Activated effector memory CD4-positive, alpha-beta T cell treated with anti-CD3 and anti-CD28 coated beads, Interleukin-2, amount 50 U/mL, for 16 hours (primary cell): ENCODE measurements around the gene METTL23.
"Not testable (repeated sequence)": the region's sequence is repeated elsewhere in the genome, so short reads cannot be mapped to it uniquely, and the experiment has no call there.

Source experiments
- DNase-seq: peaks from one replicate; pipeline ENCODE4 v3.0.0-alpha.2; 2020

The METTL23 gene

DNA sequence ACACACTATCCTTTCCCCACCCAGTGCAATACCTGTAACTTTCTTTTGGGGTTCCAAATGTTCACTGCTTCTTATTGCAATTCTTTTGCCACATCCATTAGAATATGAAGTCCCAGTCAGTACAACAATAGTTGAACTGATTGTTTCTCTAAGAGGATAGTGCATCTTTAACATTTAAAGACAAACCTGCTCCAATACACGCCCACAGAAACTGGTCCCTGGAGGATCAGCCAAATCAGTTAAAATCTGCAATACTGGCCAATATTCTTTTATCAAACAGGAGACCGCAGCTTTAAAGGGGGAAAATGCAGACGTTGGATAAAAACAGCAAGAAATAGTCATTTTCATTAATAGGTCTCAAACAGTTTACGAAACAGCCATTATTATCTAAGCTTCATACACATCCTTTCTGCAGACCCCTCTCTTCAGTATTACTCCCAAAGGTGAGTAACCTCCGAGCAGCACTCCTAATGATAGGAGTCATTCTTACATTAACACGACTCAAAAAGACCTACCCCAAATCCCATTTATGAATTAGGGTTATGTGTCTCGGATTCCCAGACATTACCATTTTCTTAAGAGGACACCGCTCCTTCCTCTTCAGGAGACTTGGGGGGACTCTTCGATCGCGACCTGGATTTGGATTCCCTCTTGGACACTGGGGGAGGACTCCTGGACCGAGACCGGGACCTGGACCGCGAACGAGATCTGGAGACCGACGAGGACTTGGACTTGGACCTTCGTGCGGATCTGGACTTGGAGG lies 9.1 kb downstream of the METTL23 start:
- DNase-seq, result no peak

DNA sequence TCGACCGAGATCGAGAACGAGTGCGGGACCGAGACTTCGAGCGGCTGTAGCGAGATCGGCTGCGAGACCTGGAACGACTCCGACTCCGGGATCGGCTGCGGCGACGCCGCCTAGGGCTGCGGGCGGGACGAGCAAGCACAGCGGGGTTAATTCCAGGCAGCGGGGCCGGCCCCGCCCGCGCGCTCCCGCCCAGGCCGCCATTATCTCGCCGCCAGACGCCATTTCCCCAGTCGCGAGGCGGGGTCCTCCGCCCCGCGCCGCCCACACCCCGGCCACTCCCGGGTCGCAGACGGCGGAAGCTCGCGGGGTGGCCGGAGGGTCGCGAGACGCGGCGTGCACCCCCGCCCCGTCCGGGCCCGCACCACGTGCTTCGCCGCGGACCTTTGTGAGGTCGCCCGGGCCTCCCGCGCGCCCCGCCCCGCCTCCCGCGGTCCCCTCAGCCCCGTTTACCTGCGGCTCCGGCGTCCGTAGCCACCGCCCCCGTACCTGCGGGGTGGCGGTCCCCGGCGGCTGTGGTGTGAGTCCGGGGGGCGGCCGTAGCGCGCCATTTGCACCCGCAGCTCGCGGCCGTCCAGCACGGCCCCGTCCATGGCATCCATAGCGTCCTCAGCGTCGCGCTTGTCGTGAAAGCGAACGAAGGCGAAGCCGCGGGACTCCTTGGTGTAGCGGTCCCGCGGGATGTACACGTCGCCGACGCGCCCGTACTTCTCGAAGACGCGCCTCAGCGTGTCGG lies 9.9 kb downstream of the METTL23 start:
- peak; percentile 91 for DNase-seq

DNA sequence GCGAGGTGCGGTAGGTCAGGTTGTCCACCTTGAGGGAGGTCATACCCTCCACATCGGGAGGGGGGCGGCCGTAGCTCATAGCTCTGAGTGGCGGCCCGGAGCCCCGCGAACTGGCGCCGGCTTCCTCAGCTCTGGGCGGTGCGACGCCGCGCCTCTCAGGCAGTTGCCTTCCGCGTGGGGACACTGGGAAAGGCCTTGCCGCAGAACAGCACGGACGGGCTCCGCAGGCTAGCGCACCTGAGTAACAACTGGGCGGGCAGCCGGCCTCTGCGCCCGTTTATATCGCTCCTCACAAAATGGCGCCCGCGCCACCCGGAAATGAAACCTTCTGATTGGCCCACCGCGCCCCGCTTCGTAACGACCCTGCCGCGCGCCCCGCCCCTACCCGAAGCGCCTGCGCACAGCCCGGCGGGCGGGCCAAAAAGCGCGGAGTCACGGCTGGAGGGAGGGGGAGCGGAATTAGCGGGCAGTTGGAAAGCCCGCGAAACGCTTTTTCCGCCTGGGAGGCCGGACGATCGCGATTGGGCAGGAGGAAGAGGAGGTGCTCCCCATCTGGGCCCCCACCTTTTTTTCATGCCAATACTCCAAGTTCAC lies 10.5 kb downstream of the METTL23 start, which contains the start of gene SRSF2:
TSS of gene SRSF2 (minus strand) at position 250 of the 594 bp plus-strand sequence. CDS start at position 79, 171 bp downstream.
- peak; percentile 100 for DNase-seq

DNA sequence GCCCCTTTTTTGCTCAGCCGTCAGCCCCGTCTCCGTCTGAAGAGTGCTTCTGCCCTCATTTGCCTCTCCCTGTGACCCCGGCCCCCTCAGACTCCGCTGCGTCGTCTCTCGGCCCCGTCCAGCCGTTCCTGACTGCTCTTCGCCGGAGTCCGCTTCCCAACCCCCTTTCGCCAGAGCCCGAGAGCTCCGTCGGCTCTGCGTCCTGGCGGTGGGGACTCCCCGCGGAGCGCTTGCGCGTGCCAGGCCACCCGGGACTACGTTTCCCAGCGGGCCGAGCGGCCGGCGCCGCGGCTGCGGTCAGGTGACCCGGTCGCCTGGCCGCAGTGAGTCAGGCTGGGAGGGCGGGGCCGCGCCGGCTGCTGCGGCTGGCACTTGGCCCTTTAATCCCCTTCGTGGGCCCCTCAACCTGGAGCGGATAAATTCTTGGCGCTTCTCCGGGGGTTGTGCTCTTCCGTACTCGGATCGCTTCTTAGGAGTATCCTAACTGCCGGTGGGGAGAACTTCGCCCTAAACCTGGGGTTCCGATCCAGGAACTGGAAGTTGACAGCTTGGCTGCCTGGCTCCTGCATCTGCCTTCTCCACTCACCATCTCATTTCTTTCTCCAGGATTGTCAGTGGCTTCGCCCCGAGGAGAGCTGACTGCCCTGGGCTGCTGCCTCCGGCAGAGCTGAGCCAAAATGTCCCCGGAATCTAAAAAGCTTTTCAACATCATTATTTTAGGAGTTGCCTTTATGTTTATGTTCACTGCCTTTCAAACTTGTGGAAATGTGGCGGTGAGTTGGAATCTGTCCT lies 11.2 kb downstream of the METTL23 start, which contains the start of gene MFSD11:
TSS of gene MFSD11 (plus strand) at position 444 of the 792 bp plus-strand sequence. CDS start at position 678, 234 bp downstream.
- peak; percentile 97 for DNase-seq

DNA sequence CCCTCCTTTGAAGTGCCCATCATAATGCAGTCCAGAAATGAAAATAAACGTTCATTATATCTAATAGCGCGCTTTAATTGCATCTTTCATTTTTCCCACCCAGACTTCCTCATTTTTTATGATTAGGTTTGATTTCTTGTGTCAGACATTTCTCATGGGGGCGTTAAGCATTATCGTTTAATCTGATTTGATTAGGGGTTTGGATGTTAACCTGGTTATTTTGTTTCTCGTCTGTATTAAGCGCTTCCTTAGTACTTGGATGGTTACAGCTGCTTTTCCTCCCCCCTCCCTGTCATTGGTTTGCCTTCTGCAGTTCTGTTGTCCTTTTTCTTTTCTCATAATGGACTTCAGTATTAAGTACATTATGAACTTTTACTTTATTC lies 11.8 kb downstream of the METTL23 start:
- DNase-seq, result no peak

DNA sequence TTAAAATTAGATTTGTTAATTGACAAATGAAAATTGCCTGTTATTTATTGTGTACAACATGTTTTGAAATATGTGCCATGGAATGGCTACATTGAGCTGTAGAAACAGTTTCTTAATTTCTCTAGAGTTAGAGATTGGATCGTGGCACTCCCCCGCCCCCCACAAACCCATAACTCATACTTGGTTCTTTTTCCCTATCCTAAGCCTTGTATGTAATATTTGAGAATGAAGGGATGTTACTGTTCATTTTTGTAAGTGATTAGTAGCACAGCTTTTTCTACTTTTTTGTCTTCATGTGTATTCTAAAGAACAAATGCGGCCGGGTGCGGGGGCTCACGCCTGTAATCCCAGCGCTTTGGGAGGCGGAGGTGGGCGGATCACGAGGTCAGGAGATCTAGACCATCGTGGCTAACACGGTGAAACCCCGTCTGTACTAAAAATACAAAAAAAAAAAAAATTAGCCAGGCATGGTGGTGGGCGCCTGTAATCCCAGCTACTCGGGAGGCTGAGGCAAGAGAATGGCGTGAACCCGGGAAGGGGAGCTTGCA lies 13.0 kb downstream of the METTL23 start:
- not testable (repeated sequence) for DNase-seq

DNA sequence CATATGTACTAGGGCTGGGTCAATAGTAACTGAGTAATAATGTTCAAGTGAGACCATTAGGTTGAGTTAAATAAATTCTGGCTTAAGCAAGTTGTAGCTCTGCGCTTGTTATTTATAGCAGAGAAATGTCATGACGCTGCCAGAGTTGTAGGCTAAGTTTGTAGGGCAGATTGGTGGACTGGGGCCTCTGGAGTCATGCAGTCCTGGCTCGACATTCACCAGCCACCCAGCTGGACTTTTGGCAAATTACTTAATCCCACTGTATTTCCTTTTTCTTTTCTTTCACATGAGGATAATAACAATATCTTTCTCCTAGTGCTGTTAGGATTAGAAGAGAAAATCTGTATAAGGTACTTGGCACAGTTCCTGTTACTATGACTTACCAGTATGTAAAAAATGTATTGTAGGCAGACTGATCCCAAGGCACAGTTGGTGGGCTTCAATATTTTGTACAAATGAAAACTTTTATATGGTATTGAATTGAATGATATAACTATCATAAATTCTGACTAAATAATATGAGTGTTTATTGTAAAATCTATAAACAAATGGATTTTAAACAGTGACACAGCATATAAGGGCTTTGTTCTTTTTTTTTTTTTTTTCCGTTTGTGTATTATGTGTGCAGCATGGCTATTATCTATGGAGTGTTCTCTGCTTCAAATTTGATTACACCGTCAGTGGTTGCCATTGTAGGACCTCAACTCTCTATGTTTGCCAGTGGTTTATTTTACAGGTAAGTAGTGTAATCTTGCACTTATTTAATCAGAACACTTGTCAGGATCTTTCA lies 13.9 kb downstream of the METTL23 start:
- no peak for DNase-seq

DNA sequence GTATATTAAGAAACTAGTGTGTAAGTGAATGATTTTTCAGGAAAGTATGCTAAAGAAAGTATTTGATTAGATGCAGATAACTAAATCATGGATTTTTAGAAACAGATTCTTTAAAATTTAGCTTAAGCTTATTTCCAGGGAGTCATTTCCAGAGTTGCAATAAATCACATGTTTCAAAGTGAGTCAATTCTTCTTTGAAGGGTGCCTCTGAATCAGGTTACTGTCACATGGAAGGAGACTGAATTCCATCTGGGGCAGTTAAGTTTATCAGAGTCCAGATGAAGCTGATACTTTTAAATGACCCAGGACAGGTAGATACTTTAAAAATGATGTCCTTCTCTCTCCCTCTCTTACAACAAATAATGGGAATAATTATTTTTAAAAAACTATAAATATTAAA lies 16.3 kb downstream of the METTL23 start:
- DNase-seq, result no peak

DNA sequence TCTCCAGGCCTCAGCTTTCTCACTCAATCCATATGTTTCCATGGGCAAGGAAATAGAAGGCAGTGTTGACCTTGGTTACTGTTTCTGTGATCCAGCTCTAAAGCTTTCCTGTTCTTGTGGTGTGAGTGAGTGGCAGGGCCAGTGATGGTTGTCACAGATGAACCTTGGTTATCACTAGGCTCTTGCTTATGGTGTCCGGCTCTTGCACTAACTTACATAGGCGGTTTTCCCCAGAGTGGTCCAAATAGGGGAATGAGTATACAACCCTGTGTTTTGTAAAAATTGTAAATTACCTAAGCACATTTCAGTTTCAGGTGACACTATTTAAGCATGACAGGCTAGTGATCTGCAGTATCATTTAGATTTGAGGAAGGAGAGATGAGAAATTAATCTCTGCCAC lies 18.1 kb downstream of the METTL23 start:
- DNase-seq, result no peak

DNA sequence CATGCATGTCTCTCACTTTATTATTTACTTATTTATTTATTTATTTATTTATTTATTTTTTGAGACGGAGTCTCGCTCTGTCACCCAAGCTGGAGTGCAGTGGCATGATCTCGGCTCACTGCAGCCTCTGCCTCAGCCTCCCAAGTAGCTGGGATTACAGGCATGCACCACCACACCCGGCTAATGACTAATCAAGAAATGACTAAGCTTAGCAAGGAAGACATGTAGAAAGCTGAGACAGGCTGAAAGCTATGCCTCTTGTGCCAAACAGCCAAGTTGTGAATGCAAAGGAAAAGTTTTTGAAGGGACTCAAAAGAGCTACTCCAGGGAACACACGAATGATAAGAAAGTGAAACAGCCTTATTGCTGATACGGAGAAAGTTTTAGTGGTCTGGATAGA lies 19.1 kb downstream of the METTL23 start:
- not testable (repeated sequence) for DNase-seq

DNA sequence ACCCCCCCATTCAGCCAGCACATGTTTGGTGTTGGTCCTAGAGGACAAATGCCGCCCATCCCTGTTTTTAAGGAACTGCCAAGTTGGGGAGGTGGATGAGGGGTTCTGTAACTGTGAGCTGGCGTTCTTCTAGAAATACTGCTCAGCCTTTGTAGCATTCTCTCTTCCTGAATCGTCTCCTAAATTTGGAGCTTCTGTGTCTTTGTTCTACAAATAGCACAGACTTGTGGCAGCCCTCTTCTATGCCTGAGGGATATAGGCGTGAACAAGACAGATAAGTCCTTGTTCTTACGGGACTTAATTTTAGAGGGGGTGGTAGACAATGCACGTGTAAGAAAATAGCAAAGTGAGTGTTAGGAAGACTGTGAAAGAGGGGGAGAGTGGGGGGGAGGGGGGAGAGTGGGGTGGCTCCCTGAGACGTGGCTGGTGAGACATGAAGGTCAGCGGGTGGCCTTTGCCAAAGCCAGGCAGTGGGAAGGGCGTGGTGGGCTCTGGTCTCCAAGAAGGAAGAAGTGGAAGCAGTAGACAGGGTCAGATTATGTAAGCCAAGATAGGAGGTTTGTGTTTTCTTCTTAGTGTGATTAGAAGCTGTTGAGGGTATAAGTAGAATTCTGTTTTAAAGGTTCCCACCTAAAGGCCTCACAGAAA lies 21.2 kb downstream of the METTL23 start:
- DNase-seq, result no peak

DNA sequence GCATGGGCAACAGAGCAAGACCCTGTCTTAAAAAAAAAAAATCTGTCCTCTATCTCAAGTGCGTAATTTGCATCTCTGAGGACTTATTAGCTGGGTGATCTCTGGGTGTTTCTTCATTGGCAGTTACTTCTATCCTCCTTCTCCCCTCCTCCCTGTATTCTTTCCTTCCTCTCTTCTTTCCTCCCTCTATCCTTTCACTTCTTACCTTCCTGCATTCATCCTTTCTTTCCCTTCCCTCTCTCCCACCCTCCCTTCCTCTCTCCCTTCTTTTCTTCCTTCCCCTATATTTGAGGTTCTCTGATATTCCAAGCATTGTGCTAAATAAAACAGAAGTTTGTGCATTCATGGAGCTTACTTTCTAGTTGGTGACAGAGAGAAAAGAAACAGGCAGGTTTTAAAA lies 22.0 kb downstream of the METTL23 start:
- DNase-seq, result no peak

DNA sequence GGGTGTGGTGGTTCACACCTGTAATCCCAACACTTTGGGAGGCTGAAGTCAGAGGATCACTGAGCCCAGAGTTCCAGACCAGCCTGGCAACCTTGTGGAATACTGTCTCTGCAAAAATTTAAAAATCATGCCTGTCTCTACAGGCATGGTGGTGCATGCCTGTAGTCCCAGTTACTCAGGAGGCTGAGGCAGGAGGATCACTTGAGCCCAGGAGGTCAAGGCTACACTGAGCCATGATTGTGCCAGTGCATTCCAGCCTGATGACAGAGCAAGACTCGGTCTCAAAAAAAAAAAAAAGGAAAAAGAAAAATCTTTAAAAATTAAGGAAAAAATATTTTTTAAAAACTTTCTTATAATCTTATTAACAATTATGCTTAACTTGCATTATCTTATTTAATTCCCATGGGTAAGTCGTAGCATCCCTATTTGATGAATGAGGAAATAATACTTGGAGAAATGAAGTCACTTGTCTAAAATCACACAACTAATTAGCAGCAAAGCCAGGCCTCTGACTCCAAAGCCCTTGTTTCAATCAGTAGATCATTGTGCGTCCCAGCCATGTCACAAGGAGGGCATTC lies 24.9 kb downstream of the METTL23 start:
- DNase-seq, result no peak

DNA sequence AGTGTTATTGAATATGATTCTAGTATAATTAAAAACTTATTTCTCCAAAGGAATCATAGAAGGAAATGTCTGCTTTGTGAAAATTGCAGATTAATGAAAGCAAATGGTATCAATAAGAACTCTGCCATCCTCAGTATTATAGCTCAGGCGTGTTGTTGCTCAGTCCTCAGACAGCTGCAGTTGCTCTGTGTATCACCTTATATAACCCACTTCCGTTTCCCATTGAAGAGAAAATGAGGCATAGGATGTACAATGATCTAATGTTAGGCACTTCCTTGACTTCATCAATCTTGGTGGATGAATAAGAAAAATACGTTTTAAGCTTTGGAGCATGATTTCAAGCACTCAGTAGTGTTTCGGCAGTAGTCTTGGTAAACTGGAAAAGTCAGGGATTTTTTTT lies 25.4 kb downstream of the METTL23 start:
- no peak for DNase-seq

DNA sequence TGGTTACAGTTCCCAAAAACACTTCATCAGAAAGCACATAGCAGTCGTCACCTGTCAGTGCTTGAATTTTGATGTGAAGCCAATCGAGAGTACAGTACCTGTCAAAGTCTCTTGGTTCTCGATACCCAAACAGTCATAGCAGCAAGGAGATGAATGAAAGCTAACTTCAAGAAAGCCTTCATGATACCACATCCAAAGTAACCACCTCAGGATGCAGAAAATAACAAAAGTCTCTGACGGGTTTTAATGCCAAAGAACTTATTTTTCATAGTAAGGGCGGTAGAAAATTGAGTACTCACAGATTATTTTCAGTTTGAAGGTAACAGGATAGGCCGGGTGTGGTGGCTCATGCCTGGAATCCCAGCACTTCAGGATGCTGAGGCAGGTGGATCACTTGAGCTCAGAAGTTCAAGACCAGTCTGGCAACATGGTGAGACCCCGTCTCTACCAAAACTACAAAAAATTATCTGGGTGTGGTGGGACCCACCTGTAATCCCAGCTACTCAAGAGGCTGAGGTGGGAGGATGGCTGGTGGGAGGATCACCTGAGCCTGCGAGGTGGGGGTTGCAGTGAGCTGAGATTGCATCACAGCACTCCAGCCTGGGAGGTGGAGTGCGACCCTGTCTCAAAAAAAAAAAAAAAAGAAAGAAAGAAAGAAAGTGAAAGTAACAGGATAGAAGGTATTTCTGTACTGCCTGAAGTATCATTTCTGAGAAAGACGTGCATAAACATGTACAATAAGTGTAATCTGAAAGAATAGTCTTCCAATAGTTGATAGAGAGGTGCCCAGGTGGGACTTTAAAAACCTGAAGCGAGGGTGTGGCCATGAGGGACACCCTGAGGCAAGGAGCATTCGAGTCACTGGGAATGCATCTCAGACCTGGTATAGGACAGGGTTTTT lies 26.7 kb downstream of the METTL23 start:
- peak; percentile 68 for DNase-seq

DNA sequence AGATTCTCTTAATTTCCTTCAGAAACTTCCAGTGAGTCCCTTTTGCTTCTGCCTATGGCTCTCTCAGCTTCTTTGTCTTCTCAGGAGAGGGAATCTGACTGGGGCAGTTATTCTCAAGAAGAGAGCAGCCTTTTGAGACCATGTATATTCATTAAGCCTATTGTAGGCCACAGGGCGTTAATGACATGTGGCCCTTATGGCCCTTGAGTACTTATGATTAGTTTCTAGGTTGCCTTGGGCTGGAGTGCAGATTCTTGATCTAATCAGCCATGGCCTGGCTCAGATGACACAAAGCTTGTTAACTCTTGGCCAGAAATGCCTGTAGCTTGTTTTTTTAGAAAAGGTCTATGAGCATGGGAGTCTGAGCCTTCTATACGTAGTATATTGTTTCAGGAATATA lies 28.6 kb downstream of the METTL23 start:
- no peak for DNase-seq

DNA sequence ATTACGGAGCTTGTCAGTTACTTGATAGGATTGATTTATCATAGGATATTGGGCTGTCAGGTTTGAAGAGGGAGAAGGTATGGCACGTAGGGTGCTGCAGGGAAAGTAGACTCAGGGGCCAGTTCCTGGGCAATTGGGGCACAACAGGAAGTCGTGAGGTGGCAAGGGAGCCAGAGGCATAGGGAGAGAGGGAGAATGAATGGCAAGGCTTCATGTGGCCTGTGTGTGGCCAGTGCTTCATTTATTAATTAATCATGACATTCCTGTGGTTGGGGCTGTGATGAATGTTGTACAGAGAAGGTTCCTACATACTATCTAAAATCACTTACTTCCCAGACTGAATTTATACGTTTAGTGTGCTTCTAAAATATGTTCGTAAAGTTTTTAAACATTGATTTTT lies 30.6 kb downstream of the METTL23 start:
- no peak for DNase-seq

DNA sequence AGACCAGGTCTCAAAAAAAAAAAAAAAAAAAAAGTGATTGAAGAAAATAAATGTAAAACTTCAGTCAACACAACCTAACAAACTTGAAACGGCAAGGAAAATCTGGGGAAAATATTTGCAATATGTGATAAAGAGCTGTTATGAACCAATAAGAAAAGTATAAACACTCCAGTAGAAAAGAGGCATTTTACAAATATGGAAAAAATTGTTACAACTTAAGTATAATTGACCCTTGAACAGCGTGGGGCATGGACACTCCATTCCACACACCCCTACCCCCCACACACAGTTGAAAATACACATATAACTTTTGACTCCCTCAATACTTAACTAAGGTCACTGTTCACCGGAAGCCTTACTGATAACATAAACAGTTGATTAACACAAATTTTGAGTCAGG lies 31.9 kb downstream of the METTL23 start:
- no peak for DNase-seq

DNA sequence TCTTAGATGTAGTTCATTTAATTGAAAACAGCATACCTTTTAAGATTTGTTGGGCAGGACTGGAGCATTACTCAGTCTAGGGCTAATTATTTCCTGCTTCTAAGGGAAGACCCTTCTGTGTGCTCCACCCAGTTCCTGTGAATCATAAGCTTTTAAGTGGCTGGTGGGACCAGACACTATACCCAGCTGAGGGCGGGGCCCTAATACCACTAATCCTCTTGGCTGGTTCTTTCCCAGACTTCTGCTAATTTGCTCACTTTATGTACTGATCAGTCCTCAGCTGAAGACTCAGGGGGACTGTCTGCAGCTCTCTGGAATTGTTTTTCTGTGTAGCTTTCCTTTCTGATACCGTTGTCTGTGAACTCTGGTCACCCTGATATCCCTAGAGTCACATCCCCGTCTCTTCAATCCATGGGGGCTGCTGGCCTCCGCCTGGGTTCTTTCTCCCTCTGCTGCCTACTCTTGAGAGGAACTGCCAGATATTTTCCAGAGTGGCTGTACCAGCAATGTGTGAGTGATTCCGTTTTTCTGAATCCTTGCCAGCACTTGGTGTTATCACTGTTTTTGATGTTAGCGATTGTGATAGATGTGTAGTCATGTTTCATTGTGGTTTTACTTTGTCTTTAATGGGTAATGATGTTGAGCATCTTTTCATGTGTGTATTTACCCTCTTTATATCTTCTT lies 46.3 kb downstream of the METTL23 start:
- DNase-seq, result peak; percentile 87
